ENCODE data around the gene WFDC2. TPM values are rescaled to one million over a fixed set of nuclear protein-coding genes. Genes with fewer than 3 reads are reported as not detected.
"Not testable (repeated sequence)": the region's sequence is repeated elsewhere in the genome, so short reads cannot be mapped to it uniquely, and the experiment has no call there.

WFDC2 gene
- total RNA-seq, 2 experiments from 2014 or later: 1.3 TPM

GRCh38 chr20:45467861-45468260 is 1.7 kb upstream of the WFDC2 start:
- intact Hi-C loops (cut with micrococcal nuclease): no loop called here
- H3K9me3 Mint-ChIP-seq: no peaks in the 10 kb centered on the region

GRCh38 chr20:45470262-45470931 is 844 bp downstream of the WFDC2 start:
- intact Hi-C loops (cut with micrococcal nuclease): no loop called here
- H3K4me3 Mint-ChIP-seq: peak overlapping the region; percentile 60
- DNase-seq (peak; percentile 69), ATAC-seq (peak; percentile 82)
- no peak for TF ChIP-seq CTCF (IDR thresholded peaks at IDR 0.05)
- ChIA-PET CTCF (interaction anchor here (0.7 to 2.1 kb wide), 4 partner anchors 21 to 301 kb away, joined by 3 to 7 read pairs (median 5); no protein-coding TSS in a partner anchor), POLR2A (interaction anchor here (0.9 kb wide), 1 partner anchor 12 kb away, joined by 3 read pairs; no protein-coding TSS in a partner anchor)
- H3K9me3 Mint-ChIP-seq: no peaks in the 10 kb centered on the region
- H3K36me3 Mint-ChIP-seq (ENCODE audit: low read depth): no peaks in the 10 kb centered on the region
- peaks cover 57% of the 10 kb centered on the region for H3K27me3 Mint-ChIP-seq
- peaks cover 5% of the 10 kb centered on the region for H3K4me1 Mint-ChIP-seq (ENCODE audit: low read depth)
- no peak overlapping the region for H3K27ac Mint-ChIP-seq

More at GRCh38 chr20:45467861-45468260, 1.7 kb upstream of the WFDC2 start:
- DNase-seq: no peak
- no peak overlapping the region for H3K27ac Mint-ChIP-seq
- CTCF ChIA-PET: interaction anchor here (0.8 to 1.4 kb wide), 8 partner anchors 15 to 303 kb away, joined by 3 to 5 read pairs (median 3); no protein-coding TSS in a partner anchor
- H3K4me3 Mint-ChIP-seq: no peak overlapping the region
- no peak for ATAC-seq
- H3K36me3 Mint-ChIP-seq (ENCODE audit: low read depth): no peaks in the 10 kb centered on the region
- no peak for TF ChIP-seq CTCF (IDR thresholded peaks at IDR 0.05)
- H3K4me1 Mint-ChIP-seq (ENCODE audit: low read depth): peaks cover 5% of the 10 kb centered on the region
- POLR2A ChIA-PET: no interaction called here
- H3K27me3 Mint-ChIP-seq: peaks cover 44% of the 10 kb centered on the region

GRCh38 chr20:45470937-45471336 is 1.4 kb downstream of the WFDC2 start:
- no peak for TF ChIP-seq CTCF (IDR thresholded peaks at IDR 0.05)
- H3K27me3 Mint-ChIP-seq: peaks cover 56% of the 10 kb centered on the region
- H3K9me3 Mint-ChIP-seq: no peaks in the 10 kb centered on the region
- CTCF ChIA-PET: interaction anchor here (1.5 to 2.1 kb wide), 3 partner anchors 22 to 300 kb away, joined by 5 to 7 read pairs (median 5); no protein-coding TSS in a partner anchor
- POLR2A ChIA-PET: interaction anchor here (0.9 kb wide), 1 partner anchor 12 kb away, joined by 3 read pairs; no protein-coding TSS in a partner anchor
- intact Hi-C loops (cut with micrococcal nuclease): no loop called here
- no peaks in the 10 kb centered on the region for H3K36me3 Mint-ChIP-seq (ENCODE audit: low read depth)
- H3K4me1 Mint-ChIP-seq (ENCODE audit: low read depth): peaks cover 5% of the 10 kb centered on the region
- no peak overlapping the region for H3K27ac Mint-ChIP-seq
- peak overlapping the region; percentile 36 for H3K4me3 Mint-ChIP-seq
- peak; percentile 14 for ATAC-seq
- DNase-seq: peak; percentile 20

GRCh38 chr20:45472286-45472685 is 2.7 kb downstream of the WFDC2 start:
- POLR2A ChIA-PET; ATAC-seq; H3K27ac Mint-ChIP-seq; CTCF ChIA-PET; H3K4me3 Mint-ChIP-seq; intact Hi-C loops (cut with micrococcal nuclease); H3K4me1 Mint-ChIP-seq (ENCODE audit: low read depth); DNase-seq; H3K36me3 Mint-ChIP-seq (ENCODE audit: low read depth); H3K9me3 Mint-ChIP-seq: not testable (repeated sequence)
- H3K27me3 Mint-ChIP-seq: peaks cover 53% of the 10 kb centered on the region

- H3K9me3 Mint-ChIP-seq; POLR2A ChIA-PET; DNase-seq; H3K36me3 Mint-ChIP-seq (ENCODE audit: low read depth); H3K4me3 Mint-ChIP-seq; H3K4me1 Mint-ChIP-seq (ENCODE audit: low read depth); H3K27ac Mint-ChIP-seq; intact Hi-C loops (cut with micrococcal nuclease); ATAC-seq: not testable (repeated sequence)
- peaks cover 36% of the 10 kb centered on the region for H3K27me3 Mint-ChIP-seq
- CTCF ChIA-PET: interaction anchor here (0.9 kb wide), 1 partner anchor 32 kb away, joined by 3 read pairs; no protein-coding TSS in a partner anchor
Observed at GRCh38 chr20:45477530-45478148, 8.1 kb downstream of the WFDC2 start.

GRCh38 chr20:45479822-45480221 is 10.3 kb downstream of the WFDC2 start:
- Mint-ChIP-seq H3K27me3 (peaks cover 28% of the 10 kb centered on the region), H3K9me3 (no peaks in the 10 kb centered on the region), H3K4me3 (no peak overlapping the region), H3K27ac (no peak overlapping the region), H3K4me1 (ENCODE audit: low read depth) (no peaks in the 10 kb centered on the region), H3K36me3 (ENCODE audit: low read depth) (no peaks in the 10 kb centered on the region)
- ATAC-seq (no peak), DNase-seq (no peak)
- TF ChIP-seq CTCF (IDR thresholded peaks at IDR 0.05): no peak
- intact Hi-C loops (cut with micrococcal nuclease): no loop called here
- ChIA-PET CTCF (interaction anchor here (1.2 kb wide), 2 partner anchors 24 to 106 kb away, joined by 3 to 4 read pairs; no protein-coding TSS in a partner anchor), POLR2A (no interaction called here)

Measured in activated CD8-positive, alpha-beta T cell treated with anti-CD3 and anti-CD28 coated beads for 36 hours (primary cell).